Tibial artery (tissue), 4 donors: ENCODE data around the gene ZNF471.

Experiments
- DNase-seq, 2 donors: peaks; one replicate each; pipeline ENCODE4 v3.0.0-alpha.2; 2019
- H3K27ac ChIP-seq, 2 donors: fragments of 200-600 bp; sonication (generic) in 1 of 2; 1 replicate in 1 of 2; 2 replicates in 1 of 2; pipeline ENCODE4 v1.5.1; 2018 to 2019; ENCODE audit warnings: mild to moderate bottlenecking in 1 of 2
- H3K27me3 ChIP-seq, 2 donors: fragments of 200-600 bp; sonication (generic) in 1 of 2; one replicate each; pipeline versions ENCODE4 v1.5.1 to v1.6.0; 2016 to 2019
- H3K36me3 ChIP-seq, 3 donors: fragments of 200-600 bp; sonication (generic) in 2 of 3; one replicate each; pipeline ENCODE4 v1.5.1; 2016 to 2019; ENCODE audit warnings: mild to moderate bottlenecking in 2 of 3
- H3K4me1 ChIP-seq, 4 donors: fragments of 200-600 bp; sonication (generic) in 2 of 4; 1 replicate in 3 of 4; 2 replicates in 1 of 4; pipeline ENCODE4 v1.5.1; 2016 to 2019
- H3K4me3 ChIP-seq, 2 donors: fragments of 200-600 bp; sonication (generic) in 1 of 2; 1 replicate in 1 of 2; 2 replicates in 1 of 2; pipeline ENCODE4 v1.5.1; 2018 to 2019; ENCODE audit warnings: mild to moderate bottlenecking in 2 of 2
- H3K9me3 ChIP-seq, 3 donors: fragments of 200-600 bp; sonication (generic) in 1 of 3; one replicate each; pipeline ENCODE4 v1.5.1; 2016 to 2019
- intact Hi-C: fragments of 100-400 bp; cut with DNase I; formaldehyde crosslinking; loops from one replicate; pipeline ENCODE4 v1.15.0; 2023; ENCODE audit warnings: low total_unique reads
- TF ChIP-seq, protein P1 (sequence below), 2 experiments: fragments of 200-600 bp in 1 of 2; fragments of 450-650 bp in 1 of 2; IDR thresholded peaks; one replicate each; pipeline ENCODE4 v1.5.1; 2017 to 2019; ENCODE audit warnings: antibody characterized with exemption in 2 of 2, mild to moderate bottlenecking in 1 of 2, moderate library complexity in 1 of 2

ZNF471 gene

DNA sequence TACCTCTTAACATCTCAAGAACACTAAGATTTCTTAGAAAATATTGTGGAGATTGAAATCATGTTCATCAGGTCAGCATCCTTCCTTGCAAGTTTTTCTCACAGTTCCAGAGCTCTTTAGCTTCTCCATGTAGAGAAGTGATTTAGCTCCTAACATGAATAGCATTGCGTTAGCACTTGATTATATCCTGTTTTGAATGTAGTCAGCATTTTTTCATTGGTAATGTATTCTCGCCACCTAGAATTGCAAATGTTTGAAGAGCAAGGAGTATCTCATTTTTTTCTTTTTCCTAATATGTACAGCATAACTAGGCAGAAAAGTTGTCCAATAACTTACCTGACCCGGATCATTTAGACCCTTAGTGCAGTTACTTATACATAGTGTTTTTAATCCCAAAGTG, 66.3 kb downstream of the ZNF471 start:
- TF ChIP-seq, protein P1, sequence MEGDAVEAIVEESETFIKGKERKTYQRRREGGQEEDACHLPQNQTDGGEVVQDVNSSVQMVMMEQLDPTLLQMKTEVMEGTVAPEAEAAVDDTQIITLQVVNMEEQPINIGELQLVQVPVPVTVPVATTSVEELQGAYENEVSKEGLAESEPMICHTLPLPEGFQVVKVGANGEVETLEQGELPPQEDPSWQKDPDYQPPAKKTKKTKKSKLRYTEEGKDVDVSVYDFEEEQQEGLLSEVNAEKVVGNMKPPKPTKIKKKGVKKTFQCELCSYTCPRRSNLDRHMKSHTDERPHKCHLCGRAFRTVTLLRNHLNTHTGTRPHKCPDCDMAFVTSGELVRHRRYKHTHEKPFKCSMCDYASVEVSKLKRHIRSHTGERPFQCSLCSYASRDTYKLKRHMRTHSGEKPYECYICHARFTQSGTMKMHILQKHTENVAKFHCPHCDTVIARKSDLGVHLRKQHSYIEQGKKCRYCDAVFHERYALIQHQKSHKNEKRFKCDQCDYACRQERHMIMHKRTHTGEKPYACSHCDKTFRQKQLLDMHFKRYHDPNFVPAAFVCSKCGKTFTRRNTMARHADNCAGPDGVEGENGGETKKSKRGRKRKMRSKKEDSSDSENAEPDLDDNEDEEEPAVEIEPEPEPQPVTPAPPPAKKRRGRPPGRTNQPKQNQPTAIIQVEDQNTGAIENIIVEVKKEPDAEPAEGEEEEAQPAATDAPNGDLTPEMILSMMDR (IDR thresholded peaks at IDR 0.05), result no peak
- Histone ChIP-seq H3K9me3 (peaks cover 21 to 98% (median 86%) of the 10 kb centered on the region in 3 donors), H3K4me3 (no peak overlapping the region), H3K4me1 (no peaks in the 10 kb centered on the region), H3K36me3 (peaks cover 98% of the 10 kb centered on the region in 3 donors), H3K27ac (no peak overlapping the region), H3K27me3 (no peaks in the 10 kb centered on the region)
- no peak for DNase-seq
- intact Hi-C loops, result no loop called here

DNA sequence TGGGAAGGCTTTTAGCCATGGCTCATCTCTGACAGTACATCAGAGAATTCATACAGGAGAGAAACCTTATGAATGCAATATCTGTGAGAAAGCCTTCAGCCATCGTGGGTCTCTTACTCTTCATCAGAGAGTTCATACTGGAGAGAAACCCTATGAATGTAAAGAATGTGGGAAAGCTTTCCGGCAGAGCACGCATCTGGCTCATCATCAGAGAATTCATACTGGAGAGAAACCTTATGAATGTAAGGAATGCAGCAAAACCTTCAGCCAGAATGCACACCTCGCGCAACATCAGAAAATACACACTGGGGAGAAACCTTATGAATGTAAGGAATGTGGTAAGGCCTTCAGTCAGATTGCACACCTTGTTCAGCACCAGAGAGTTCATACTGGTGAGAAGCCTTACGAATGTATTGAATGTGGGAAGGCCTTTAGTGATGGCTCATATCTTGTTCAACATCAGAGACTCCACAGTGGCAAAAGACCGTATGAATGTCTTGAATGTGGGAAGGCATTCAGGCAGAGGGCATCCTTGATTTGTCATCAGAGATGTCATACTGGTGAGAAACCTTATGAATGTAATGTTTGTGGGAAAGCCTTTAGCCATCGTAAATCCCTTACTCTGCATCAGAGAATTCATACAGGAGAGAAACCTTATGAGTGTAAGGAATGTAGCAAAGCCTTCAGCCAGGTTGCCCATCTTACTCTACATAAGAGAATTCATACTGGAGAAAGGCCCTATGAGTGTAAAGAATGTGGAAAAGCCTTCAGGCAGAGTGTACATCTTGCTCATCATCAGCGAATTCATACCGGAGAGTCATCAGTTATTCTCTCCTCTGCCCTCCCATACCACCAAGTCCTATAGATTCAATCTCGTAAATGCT, 70.3 kb downstream of the ZNF471 start:
- Histone ChIP-seq H3K27ac (no peak overlapping the region), H3K4me3 (no peak overlapping the region), H3K36me3 (peaks cover 65 to 98% (median 96%) of the 10 kb centered on the region in 3 donors), H3K9me3 (peaks cover 29 to 100% (median 98%) of the 10 kb centered on the region in 3 donors), H3K4me1 (no peaks in the 10 kb centered on the region), H3K27me3 (no peaks in the 10 kb centered on the region)
- DNase-seq, result no peak
- TF ChIP-seq, protein P1 (IDR thresholded peaks at IDR 0.05), result no peak
- intact Hi-C loops, result no loop called here
